Activated CD8-positive, alpha-beta T cell treated with anti-CD3 and anti-CD28 coated beads for 36 hours (primary cell): ENCODE results near the gene GRK7. TPM values are rescaled to one million over a fixed set of nuclear protein-coding genes. Genes with fewer than 3 reads are reported as not detected.

Source experiments
- ATAC-seq: fragments of 200-7000 bp; cut with Tn5 transposase; one replicate; pipeline ENCODE4 v1.10.0; 2021; ENCODE audit warnings: mild to moderate bottlenecking, moderate library complexity
- CTCF ChIA-PET: fragments of 350-600 bp; sonication (Branson Sonifier 250); formaldehyde crosslinking; loops from one replicate; lab custom pipeline; 2021; ENCODE audit warnings: antibody characterized with exemption; lab: Charles Lee
- POLR2A ChIA-PET: fragments of 350-600 bp; sonication (Branson Sonifier 250); formaldehyde crosslinking; loops from one replicate; lab custom pipeline; 2021; ENCODE audit warnings: antibody characterized with exemption; lab: Charles Lee
- DNase-seq: peaks from one replicate; pipeline ENCODE4 v3.0.0-alpha.2; 2020
- H3K27ac Mint-ChIP-seq: one replicate; pipeline ENCODE4 v1.8.0; 2021; ENCODE audit warnings: mild to moderate bottlenecking, mixed read lengths
- H3K27me3 Mint-ChIP-seq: one replicate; pipeline ENCODE4 v1.8.0; 2021; ENCODE audit warnings: mixed read lengths
- H3K36me3 Mint-ChIP-seq: one replicate; pipeline ENCODE4 v1.8.0; 2021; ENCODE audit warnings: low read depth, mixed read lengths
- H3K4me1 Mint-ChIP-seq: one replicate; pipeline ENCODE4 v1.8.0; 2021; ENCODE audit warnings: low read depth, mixed read lengths
- H3K4me3 Mint-ChIP-seq: one replicate; pipeline ENCODE4 v1.8.0; 2021; ENCODE audit warnings: mild to moderate bottlenecking, moderate library complexity, mixed read lengths
- H3K9me3 Mint-ChIP-seq: one replicate; pipeline ENCODE4 v1.8.0; 2021; ENCODE audit warnings: mixed read lengths
- intact Hi-C: fragments of 100-400 bp; cut with micrococcal nuclease; formaldehyde crosslinking; loops from one replicate; pipeline ENCODE4 v1.10.0; 2022
- total RNA-seq, 2 experiments: library from RNA; stranded (reverse); gene quantifications; one replicate each; pipeline ENCODE4 v1.2.3, GENCODE V29; 2021
- TF ChIP-seq, protein P1 (sequence below): fragments of 200-600 bp; IDR thresholded peaks from one replicate; pipeline ENCODE4 v1.8.0; 2022; ENCODE audit warnings: antibody characterized with exemption, mild to moderate bottlenecking

Gene GRK7
- total RNA-seq, 2 experiments from 2014 or later: 0.07 to 0.09 TPM

DNA sequence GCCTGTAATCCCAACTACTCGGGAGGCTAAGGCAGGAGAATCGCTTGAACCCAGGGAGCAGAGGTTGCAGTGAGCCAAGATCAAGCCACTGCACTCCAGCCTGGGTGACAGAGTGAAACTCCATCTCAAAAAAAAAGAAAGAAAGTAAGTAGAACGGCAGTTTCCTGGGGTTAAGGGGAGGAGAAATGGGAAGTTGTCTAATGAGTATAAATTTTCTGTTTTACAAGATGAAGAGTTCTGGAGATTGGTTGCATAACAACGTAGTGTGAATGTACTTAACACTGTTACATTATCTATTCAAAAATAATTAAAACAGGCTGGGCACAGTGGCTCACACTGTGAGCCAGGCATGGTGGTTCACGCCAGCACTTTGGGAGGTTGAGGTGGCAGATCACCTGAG is 45.4 kb downstream of the GRK7 start:
- Mint-ChIP-seq H3K4me3 (no peak overlapping the region), H3K4me1 (no peaks in the 10 kb centered on the region), H3K36me3 (no peaks in the 10 kb centered on the region), H3K27ac (no peak overlapping the region), H3K27me3 (no peaks in the 10 kb centered on the region), H3K9me3 (no peaks in the 10 kb centered on the region)
- DNase-seq: no peak
- TF ChIP-seq, protein P1, sequence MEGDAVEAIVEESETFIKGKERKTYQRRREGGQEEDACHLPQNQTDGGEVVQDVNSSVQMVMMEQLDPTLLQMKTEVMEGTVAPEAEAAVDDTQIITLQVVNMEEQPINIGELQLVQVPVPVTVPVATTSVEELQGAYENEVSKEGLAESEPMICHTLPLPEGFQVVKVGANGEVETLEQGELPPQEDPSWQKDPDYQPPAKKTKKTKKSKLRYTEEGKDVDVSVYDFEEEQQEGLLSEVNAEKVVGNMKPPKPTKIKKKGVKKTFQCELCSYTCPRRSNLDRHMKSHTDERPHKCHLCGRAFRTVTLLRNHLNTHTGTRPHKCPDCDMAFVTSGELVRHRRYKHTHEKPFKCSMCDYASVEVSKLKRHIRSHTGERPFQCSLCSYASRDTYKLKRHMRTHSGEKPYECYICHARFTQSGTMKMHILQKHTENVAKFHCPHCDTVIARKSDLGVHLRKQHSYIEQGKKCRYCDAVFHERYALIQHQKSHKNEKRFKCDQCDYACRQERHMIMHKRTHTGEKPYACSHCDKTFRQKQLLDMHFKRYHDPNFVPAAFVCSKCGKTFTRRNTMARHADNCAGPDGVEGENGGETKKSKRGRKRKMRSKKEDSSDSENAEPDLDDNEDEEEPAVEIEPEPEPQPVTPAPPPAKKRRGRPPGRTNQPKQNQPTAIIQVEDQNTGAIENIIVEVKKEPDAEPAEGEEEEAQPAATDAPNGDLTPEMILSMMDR: no peak
- CTCF ChIA-PET: no interaction called here
- POLR2A ChIA-PET: interaction anchor here (0.6 kb wide), 1 partner anchor 11 kb away, joined by 3 read pairs; no protein-coding TSS in a partner anchor
- intact Hi-C loops: no loop called here
- ATAC-seq: no peak

DNA sequence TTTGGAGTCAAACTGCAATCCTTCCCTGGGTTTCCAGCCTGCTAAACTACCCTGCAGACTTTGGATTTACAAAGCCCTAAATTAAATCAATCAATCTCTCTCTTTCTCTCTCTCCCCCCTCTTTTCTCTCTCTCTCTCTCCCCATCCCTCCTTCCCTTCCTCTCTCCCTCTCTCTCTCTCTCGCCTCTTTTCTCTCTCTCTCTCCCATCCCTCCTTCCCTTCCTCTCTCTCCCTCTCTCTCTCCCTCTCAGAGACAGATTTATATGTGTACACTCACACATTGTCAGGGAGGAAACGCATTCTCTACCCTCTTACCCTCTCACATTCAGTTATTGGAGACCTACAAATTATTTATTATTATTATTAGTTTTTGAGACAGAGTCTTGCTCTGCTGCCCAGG is 47.0 kb downstream of the GRK7 start:
- CTCF ChIA-PET: interaction anchor here (1.5 kb wide), 1 partner anchor 12 kb away, joined by 3 read pairs; no protein-coding TSS in a partner anchor
- peaks cover under 1% of the 10 kb centered on the region for H3K36me3 Mint-ChIP-seq
- POLR2A ChIA-PET: no interaction called here
- H3K4me1 Mint-ChIP-seq: no peaks in the 10 kb centered on the region
- DNase-seq: no peak
- TF ChIP-seq, protein P1: no peak
- ATAC-seq: no peak
- no peak overlapping the region for H3K27ac Mint-ChIP-seq
- intact Hi-C loops: no loop called here
- no peak overlapping the region for H3K4me3 Mint-ChIP-seq
- H3K9me3 Mint-ChIP-seq: peaks cover 4% of the 10 kb centered on the region
- H3K27me3 Mint-ChIP-seq: no peaks in the 10 kb centered on the region

DNA sequence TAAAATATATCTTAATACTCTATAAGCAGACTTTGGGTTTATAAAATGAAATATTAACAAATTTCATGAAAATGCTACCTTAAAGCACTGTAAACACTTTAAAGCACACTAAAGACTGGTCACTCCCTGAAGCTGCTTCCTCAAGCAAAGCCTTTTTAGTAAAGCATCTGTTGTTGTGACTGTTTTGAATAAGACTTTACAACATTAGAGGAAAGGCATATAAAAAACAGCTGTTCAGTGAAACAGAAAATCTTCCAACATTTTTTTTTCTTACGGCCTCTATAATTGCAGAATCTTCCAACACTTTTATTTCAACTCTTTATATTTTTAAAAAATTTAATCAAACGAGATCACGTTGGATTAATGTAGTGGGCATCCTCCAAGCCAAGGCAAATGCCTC is 48.1 kb downstream of the GRK7 start:
- no peak overlapping the region for H3K4me3 Mint-ChIP-seq
- peaks cover 2% of the 10 kb centered on the region for H3K36me3 Mint-ChIP-seq
- H3K27ac Mint-ChIP-seq: no peak overlapping the region
- no peak for DNase-seq
- POLR2A ChIA-PET: no interaction called here
- peaks cover 3% of the 10 kb centered on the region for H3K27me3 Mint-ChIP-seq
- TF ChIP-seq, protein P1: no peak
- CTCF ChIA-PET: interaction anchor here (1.5 kb wide), 1 partner anchor 13 kb away, joined by 3 read pairs; no protein-coding TSS in a partner anchor
- H3K4me1 Mint-ChIP-seq: no peaks in the 10 kb centered on the region
- no peak for ATAC-seq
- peaks cover 9% of the 10 kb centered on the region for H3K9me3 Mint-ChIP-seq
- intact Hi-C loops: no loop called here

DNA sequence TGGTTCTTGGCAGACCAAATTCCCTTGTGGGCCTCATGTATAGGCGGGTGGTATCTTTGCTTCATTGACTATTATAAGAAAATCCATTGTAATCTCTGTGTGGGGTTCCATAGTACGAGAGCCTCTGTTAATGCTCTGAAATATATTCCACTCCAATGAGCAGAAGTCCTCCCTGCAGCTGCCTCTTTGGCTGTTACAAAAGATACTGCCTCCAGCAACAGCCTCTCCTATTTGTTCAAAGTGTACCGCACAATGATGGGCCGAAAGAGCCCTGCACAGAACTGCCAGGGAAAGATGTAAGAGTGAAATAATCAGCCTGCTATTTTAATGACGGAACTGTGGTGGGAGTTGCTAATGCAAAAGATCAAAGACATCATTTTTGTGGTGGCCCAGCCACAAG is 48.9 kb downstream of the GRK7 start:
- no peak for ATAC-seq
- Mint-ChIP-seq H3K4me1 (no peaks in the 10 kb centered on the region), H3K36me3 (peaks cover 2% of the 10 kb centered on the region), H3K27me3 (peaks cover 8% of the 10 kb centered on the region), H3K27ac (no peak overlapping the region), H3K9me3 (peaks cover 9% of the 10 kb centered on the region), H3K4me3 (no peak overlapping the region)
- DNase-seq: no peak
- POLR2A ChIA-PET: no interaction called here
- CTCF ChIA-PET: no interaction called here
- TF ChIP-seq, protein P1: no peak
- intact Hi-C loops: no loop called here

DNA sequence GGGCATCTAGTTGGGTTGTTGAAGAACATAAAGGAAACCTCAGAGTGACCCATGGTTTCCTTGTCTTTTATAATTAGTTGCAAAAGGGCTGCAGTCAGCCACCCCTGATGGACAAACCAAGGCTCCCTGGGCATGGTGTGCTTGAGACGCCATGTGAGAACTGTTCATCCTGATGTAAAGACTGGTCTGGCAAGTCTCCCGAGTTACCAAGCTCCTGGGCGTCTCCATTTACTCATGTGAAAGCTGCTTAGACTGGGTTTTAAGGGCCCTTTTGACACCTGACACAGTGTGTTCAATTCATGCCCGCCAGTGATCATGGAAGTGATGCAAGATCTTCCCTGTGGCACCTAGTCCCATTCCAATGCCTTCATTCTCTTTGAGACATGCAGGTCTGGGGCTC is 49.4 kb downstream of the GRK7 start:
- ATAC-seq: no peak
- POLR2A ChIA-PET: no interaction called here
- peaks cover 9% of the 10 kb centered on the region for H3K27me3 Mint-ChIP-seq

More for the DNA sequence above, 49.4 kb downstream of the GRK7 start:
- no peak for DNase-seq
- no peak overlapping the region for H3K4me3 Mint-ChIP-seq
- CTCF ChIA-PET: interaction anchor here (0.9 kb wide), 1 partner anchor 15 kb away, joined by 3 read pairs; no protein-coding TSS in a partner anchor
- no peaks in the 10 kb centered on the region for H3K4me1 Mint-ChIP-seq
- H3K9me3 Mint-ChIP-seq: peaks cover 9% of the 10 kb centered on the region
- intact Hi-C loops: no loop called here
- H3K36me3 Mint-ChIP-seq: peaks cover 2% of the 10 kb centered on the region
- H3K27ac Mint-ChIP-seq: no peak overlapping the region
- TF ChIP-seq, protein P1: no peak

Other genes starting within 250 kb of the GRK7 start
- gene RNF7, start 25.1 kb upstream of the GRK7 start, total RNA-seq: 10 to 100 TPM; 56.1 to 57.9 TPM
- gene ATP1B3, start 113.2 kb downstream of the GRK7 start, total RNA-seq: 100 to 1,000 TPM; 127 to 134 TPM